ENCODE measurements around the gene PARPBP. TPM values are rescaled to one million over a fixed set of nuclear protein-coding genes. Genes with fewer than 3 reads are reported as not detected.

The PARPBP gene
- total and polyA plus RNA-seq, 4 donors: 0.32 to 24.9 (median 0.60) TPM

- H3K9ac ChIP-seq (ENCODE audit: low read depth in 1 of 2, low read length in 2 of 2): no peak overlapping the region
- WGBS: 90% methylated on average over 5 of the region's 5 CpGs
- no peak overlapping the region for H3K4me3 ChIP-seq (ENCODE audit: low read depth in 1 of 3, low read length in 3 of 3)
- no peak for TF ChIP-seq RXRA (IDR thresholded peaks at IDR 0.05)
- no peak for TF ChIP-seq GABPA (IDR thresholded peaks at IDR 0.05 in 1 of 2, conservative IDR thresholded peaks at IDR 0.05 in 1 of 2)
- no peak for TF ChIP-seq YY1 (IDR thresholded peaks at IDR 0.05)
- TF ChIP-seq HNF4A (conservative IDR thresholded peaks at IDR 0.05): no peak
- TF ChIP-seq, protein P1, sequence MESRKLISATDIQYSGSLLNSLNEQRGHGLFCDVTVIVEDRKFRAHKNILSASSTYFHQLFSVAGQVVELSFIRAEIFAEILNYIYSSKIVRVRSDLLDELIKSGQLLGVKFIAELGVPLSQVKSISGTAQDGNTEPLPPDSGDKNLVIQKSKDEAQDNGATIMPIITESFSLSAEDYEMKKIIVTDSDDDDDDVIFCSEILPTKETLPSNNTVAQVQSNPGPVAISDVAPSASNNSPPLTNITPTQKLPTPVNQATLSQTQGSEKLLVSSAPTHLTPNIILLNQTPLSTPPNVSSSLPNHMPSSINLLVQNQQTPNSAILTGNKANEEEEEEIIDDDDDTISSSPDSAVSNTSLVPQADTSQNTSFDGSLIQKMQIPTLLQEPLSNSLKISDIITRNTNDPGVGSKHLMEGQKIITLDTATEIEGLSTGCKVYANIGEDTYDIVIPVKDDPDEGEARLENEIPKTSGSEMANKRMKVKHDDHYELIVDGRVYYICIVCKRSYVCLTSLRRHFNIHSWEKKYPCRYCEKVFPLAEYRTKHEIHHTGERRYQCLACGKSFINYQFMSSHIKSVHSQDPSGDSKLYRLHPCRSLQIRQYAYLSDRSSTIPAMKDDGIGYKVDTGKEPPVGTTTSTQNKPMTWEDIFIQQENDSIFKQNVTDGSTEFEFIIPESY (IDR thresholded peaks at IDR 0.05): no peak
- TF ChIP-seq, protein P2, sequence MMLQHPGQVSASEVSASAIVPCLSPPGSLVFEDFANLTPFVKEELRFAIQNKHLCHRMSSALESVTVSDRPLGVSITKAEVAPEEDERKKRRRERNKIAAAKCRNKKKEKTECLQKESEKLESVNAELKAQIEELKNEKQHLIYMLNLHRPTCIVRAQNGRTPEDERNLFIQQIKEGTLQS (IDR thresholded peaks at IDR 0.05): no peak
- no peak for TF ChIP-seq FOXA2 (IDR thresholded peaks at IDR 0.05)
- no peak for TF ChIP-seq NR2F2 (IDR thresholded peaks at IDR 0.05)
- H3K27ac ChIP-seq (ENCODE audit: low read depth in 1 of 2, low read length in 2 of 2): no peak overlapping the region
- no peaks in the 10 kb centered on the region for H3K9me3 ChIP-seq (ENCODE audit: control insufficient read depth in 4 of 4, low read length in 3 of 4)
- no peak for DNase-seq (ENCODE audit: low spot score)
- peaks cover 0 to 2% (median 0%) of the 10 kb centered on the region in 4 donors for H3K27me3 ChIP-seq (ENCODE audit: control insufficient read depth in 4 of 4, insufficient read depth in 4 of 4, low read length in 3 of 4)
- H3K36me3 ChIP-seq (ENCODE audit: control insufficient read depth in 4 of 4, insufficient read depth in 3 of 4, low read depth in 1 of 4, low read length in 3 of 4): no peaks in the 10 kb centered on the region
- no peaks in the 10 kb centered on the region for H3K4me1 ChIP-seq (ENCODE audit: control insufficient read depth in 4 of 4, insufficient read depth in 4 of 4, low read length in 3 of 4)
Measured at GRCh38 chr12:102215992-102216691, 96.2 kb downstream of the PARPBP start.

DNA sequence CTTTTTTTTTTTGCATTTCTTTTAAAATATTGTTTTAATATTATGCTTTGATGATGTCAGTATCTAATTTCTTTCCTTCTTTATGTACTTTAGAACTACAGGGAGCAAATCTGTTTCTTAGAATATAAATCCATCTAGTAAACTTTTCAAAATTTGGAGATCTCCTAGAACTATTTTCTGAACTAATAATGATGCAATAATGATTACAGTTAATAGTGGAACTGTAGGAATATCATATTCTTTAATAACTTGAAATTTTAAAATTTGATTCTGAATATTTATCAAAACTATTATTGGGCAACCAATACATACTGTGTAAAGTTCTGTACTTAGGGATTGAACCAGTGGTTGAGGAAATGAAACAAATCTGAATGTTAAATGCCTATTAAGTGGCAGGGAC, 100.8 kb downstream of the PARPBP start:
- H3K27ac ChIP-seq (ENCODE audit: low read depth in 1 of 2, low read length in 2 of 2): no peak overlapping the region
- H3K9me3 ChIP-seq (ENCODE audit: control insufficient read depth in 4 of 4, low read length in 3 of 4): no peaks in the 10 kb centered on the region
- no peak overlapping the region for H3K4me3 ChIP-seq (ENCODE audit: low read depth in 1 of 3, low read length in 3 of 3)
- peaks cover 0 to 4% (median 0%) of the 10 kb centered on the region in 4 donors for H3K27me3 ChIP-seq (ENCODE audit: control insufficient read depth in 4 of 4, insufficient read depth in 4 of 4, low read length in 3 of 4)
- H3K36me3 ChIP-seq (ENCODE audit: control insufficient read depth in 4 of 4, insufficient read depth in 3 of 4, low read depth in 1 of 4, low read length in 3 of 4): no peaks in the 10 kb centered on the region
- H3K9ac ChIP-seq (ENCODE audit: low read depth in 1 of 2, low read length in 2 of 2): no peak overlapping the region
- H3K4me1 ChIP-seq (ENCODE audit: control insufficient read depth in 4 of 4, insufficient read depth in 4 of 4, low read length in 3 of 4): no peaks in the 10 kb centered on the region
- no peak for TF ChIP-seq HNF4A (conservative IDR thresholded peaks at IDR 0.05)
- TF ChIP-seq, protein P1 (IDR thresholded peaks at IDR 0.05): no peak
- no peak for TF ChIP-seq EGR1 (IDR thresholded peaks at IDR 0.05; ENCODE audit: low read depth in 2 of 2)
- TF ChIP-seq FOXA1 (IDR thresholded peaks at IDR 0.05): no peak
- TF ChIP-seq, protein P3, sequence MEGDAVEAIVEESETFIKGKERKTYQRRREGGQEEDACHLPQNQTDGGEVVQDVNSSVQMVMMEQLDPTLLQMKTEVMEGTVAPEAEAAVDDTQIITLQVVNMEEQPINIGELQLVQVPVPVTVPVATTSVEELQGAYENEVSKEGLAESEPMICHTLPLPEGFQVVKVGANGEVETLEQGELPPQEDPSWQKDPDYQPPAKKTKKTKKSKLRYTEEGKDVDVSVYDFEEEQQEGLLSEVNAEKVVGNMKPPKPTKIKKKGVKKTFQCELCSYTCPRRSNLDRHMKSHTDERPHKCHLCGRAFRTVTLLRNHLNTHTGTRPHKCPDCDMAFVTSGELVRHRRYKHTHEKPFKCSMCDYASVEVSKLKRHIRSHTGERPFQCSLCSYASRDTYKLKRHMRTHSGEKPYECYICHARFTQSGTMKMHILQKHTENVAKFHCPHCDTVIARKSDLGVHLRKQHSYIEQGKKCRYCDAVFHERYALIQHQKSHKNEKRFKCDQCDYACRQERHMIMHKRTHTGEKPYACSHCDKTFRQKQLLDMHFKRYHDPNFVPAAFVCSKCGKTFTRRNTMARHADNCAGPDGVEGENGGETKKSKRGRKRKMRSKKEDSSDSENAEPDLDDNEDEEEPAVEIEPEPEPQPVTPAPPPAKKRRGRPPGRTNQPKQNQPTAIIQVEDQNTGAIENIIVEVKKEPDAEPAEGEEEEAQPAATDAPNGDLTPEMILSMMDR (IDR thresholded peaks at IDR 0.05; ENCODE audit: low read depth, low read length, missing input control): no peak
- no peak for TF ChIP-seq SP1 (IDR thresholded peaks at IDR 0.05)
- TF ChIP-seq TAF1 (conservative IDR thresholded peaks at IDR 0.05): no peak
- TF ChIP-seq NR2F2 (IDR thresholded peaks at IDR 0.05): no peak
- TF ChIP-seq YY1 (IDR thresholded peaks at IDR 0.05): no peak
- TF ChIP-seq JUND (IDR thresholded peaks at IDR 0.05): no peak
- no peak for TF ChIP-seq GABPA (IDR thresholded peaks at IDR 0.05 in 1 of 2, conservative IDR thresholded peaks at IDR 0.05 in 1 of 2)
- DNase-seq (ENCODE audit: low spot score): no peak

Data from liver (tissue), 9 donors.